GM12801 (cell line): ENCODE measurements around the gene EDN3.

Experiments used
- TF ChIP-seq, protein P1 (sequence below): IDR thresholded peaks from one replicate; pipeline ENCODE4 v1.5.1; 2011; ENCODE audit warnings: control low read depth; ENCODE audit not compliant: insufficient read length; ENCODE audit errors: extremely low read depth

EDN3 gene

GRCh38 chr20:59352541-59352940 lies 52.1 kb downstream of the EDN3 start:
- TF ChIP-seq, protein P1, sequence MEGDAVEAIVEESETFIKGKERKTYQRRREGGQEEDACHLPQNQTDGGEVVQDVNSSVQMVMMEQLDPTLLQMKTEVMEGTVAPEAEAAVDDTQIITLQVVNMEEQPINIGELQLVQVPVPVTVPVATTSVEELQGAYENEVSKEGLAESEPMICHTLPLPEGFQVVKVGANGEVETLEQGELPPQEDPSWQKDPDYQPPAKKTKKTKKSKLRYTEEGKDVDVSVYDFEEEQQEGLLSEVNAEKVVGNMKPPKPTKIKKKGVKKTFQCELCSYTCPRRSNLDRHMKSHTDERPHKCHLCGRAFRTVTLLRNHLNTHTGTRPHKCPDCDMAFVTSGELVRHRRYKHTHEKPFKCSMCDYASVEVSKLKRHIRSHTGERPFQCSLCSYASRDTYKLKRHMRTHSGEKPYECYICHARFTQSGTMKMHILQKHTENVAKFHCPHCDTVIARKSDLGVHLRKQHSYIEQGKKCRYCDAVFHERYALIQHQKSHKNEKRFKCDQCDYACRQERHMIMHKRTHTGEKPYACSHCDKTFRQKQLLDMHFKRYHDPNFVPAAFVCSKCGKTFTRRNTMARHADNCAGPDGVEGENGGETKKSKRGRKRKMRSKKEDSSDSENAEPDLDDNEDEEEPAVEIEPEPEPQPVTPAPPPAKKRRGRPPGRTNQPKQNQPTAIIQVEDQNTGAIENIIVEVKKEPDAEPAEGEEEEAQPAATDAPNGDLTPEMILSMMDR, result no peak

DNA sequence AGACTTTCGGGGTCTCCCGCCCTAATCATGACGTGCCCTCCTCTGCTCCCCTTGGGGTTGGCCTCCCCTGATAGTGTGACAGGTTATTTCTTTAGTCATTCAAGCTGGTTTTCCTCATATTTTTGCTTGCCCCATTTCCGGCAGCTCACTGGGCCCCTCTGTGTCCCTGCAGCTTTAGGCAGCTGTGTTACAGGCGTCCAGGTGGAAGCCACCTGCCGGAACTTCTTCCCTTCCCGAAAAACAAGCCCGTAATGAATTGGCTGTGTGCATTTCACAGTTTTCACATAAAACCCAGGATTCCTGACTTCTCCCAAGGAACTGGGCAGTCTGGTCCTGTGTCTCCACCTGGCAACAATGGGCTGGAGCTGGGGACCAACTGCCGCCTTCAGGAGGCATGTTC lies 52.6 kb downstream of the EDN3 start:
- TF ChIP-seq, protein P1, result no peak

DNA sequence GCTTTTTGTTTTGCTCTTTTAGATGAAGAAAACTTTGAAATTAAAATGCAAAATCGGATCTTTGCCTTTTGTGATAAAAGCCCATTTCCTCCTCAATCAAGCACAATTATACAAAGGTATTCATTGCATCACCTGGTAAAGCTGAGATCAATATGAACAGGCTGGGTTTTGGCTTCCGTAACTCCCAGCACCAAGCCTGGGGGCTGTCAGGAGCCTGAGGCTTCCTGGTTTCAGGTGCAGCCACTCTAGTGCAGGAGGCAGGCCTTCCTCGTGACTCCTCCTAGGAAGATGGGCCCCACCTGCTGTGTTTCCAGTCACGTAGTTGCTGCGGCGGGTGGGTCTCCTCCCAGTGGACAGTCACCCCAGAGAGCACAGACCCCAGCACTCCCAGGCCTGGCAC lies 54.0 kb downstream of the EDN3 start:
- TF ChIP-seq, protein P1, result no peak

- TF ChIP-seq, protein P1, result no peak
Observed at GRCh38 chr20:59355242-59355641, 54.8 kb downstream of the EDN3 start.

- TF ChIP-seq, protein P1, result no peak
Observed at GRCh38 chr20:59356662-59357165, 56.3 kb downstream of the EDN3 start.

GRCh38 chr20:59359906-59360725 lies 59.7 kb downstream of the EDN3 start:
- TF ChIP-seq, protein P1, result no peak

GRCh38 chr20:59360934-59361333 lies 60.5 kb downstream of the EDN3 start:
- TF ChIP-seq, protein P1, result no peak
